GM12873 (cell line): ENCODE data around the gene FLII.

Source experiments
- CTCF ChIP-seq: IDR thresholded peaks from 2 replicates; pipeline ENCODE4 v1.5.1; 2012; ENCODE audit warnings: low read depth, mild to moderate bottlenecking, moderate library complexity, low read length, control low read depth; ENCODE audit not compliant: insufficient read depth; ENCODE audit errors: missing control alignments

Gene FLII

DNA sequence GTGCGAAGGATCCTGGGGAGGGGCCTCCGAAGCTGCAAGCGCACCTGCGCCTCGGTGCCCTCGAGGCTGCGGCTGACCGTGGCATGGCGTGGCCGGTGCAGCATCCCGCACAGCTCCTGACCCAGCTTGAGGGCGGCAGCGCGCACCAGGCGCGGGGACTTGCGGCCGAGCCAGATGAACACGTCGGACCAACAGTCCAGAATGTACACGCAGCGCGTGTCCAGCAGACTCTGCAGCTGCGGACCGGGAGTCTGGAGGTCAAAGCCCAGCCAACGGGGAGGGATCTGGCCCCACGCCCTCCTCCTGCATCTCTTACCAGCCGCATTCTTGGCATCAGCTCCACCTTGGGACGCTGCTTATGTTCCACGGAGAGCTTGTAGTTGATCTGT, 10.9 kb downstream of the FLII start:
- TF ChIP-seq CTCF: no peak

DNA sequence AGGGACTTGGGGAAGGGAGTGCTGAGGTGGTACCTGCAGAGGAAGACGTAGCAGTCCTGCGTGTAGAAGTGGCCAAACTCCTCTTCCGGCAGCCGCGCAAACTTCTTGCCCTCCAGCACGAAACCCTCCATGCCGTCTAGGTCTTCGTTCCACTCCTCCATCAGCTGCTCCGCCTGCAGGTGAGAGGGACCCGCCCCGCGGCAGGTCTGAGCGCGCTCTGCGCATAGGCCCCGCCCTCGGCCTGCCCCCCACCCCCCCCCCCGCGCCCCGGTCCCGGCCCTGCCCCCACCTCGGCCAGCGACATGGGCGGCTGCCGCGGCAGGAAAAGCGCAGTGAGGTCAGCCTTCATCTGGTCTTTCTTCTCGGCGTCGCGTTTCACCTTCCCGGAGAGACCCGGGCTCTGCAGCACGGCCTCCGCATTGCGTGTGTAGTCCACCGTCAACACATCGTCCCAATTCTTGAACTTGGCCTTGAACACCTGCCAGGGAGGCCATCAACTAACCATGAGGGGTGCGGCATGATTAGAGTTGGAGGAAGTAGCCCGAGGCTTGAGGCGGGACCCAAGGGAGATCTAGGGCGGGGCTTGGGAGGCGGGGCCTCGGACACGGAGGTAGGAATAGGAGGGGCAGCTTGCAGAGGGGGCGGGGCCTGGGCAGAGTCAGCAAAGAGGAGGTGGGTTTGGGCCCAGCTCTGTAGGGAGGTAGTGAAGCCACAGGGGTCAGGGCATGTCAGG, 11.5 kb downstream of the FLII start:
- no peak for TF ChIP-seq CTCF

- no peak for TF ChIP-seq CTCF
Measured at GRCh38 chr17:18246109-18246725, 12.3 kb downstream of the FLII start.

DNA sequence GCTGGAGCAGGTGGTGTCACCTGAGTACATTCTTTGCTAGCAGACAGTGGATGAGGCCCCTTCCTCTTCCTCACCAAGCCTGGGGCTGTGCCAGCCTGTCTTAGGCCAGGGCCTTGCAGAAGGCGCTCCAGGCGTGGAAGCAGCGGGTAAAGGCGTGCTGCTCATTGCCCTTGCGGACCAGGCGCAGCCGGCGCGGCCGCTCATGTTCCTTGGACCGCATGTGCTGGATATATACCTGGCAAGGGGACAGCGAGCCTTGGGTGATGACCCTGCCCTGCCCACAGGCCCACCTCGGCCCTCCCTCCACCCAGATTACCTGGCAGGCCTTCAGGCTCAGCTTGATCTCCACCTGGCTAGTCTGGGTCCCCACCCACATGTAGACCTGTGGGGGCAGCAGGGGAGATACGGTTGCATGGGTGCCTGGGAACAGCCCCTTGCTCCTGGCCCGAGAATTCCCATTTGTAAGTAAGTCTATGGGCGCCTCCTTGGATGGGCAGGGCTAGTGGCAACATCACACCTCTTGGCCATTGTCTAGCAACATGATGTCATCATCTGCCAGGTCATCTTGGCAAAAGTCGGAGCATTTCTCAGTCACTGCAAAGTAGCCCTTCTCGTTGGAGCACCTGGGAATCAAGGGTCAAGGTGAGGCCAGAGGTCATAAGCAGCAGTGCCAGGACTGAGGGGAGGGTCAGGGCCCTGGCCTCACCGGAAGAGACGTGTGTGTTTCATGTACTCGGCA, 13.3 kb downstream of the FLII start:
- TF ChIP-seq CTCF: no peak

- no peak for TF ChIP-seq CTCF
Measured at GRCh38 chr17:18241229-18241871, 17.2 kb downstream of the FLII start.

GRCh38 chr17:18240449-18240848, 18.1 kb downstream of the FLII start:
- no peak for TF ChIP-seq CTCF

DNA sequence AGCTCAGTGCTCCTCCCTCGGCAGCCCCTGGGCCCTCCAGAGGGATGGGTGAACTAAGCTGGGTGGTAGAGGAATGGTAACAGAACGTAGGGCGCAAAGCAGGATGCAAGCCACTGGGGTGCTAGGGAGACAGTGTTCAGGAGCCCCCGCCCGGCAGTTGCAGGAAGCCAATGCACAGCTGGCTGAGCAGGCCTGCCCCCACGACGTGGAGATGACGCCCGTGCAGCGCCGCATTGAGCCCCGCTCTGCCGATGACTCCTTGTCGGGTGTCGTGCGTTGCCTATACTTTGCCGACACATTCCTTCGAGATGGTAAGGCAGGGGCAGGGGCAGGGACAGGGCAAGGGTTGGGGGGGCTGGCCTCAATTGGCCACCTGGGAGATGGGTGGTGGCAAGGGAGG, 20.2 kb downstream of the FLII start:
- no peak for TF ChIP-seq CTCF
